ENCODE data around the gene OR51D1.

The OR51D1 gene

DNA sequence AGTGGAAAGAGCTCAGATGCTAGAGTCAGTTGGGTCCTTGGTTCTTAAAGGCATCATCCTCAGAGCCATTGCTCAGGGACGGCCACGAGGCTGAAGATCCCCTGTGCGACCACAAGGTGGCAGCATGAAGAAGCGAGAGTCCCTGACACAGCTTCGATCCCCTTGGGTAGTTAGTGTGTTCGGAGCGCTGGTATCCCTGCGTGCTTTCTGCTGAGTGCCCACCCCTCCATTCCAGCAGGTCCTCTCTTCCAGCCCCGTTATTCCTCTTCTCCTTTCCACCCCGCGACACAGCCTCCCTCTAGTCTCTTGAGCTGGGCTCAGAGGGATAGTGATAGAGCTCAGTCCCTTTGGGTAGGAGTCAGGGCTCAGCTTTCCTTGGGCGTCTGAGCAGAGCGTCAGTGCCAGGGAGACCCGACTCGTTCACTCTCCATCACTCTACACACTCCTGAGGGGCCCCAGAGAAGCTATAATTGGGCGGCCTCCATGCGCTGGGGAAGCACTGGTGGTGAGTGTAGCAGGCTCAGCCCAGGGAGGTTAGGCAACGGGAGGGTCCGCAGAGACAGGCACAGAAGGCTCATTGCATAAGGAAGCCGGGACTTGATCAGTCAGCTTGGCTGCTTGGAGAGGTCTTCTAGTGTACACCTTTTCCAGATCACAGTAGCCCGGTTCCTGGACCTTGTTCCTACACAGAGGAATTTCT, at the start of gene OR51D1:
Gene OR51D1 (plus strand): TSS at position 516 of the 700 bp plus-strand sequence. CDS start 2,314 bp downstream, outside the sequence.
- peak; percentile 41 to 59 for DNase-seq (ENCODE audit: low read depth in 2 of 2)

- DNase-seq (ENCODE audit: low read depth in 2 of 2): no peak
Measured at GRCh38 chr11:4589017-4589416, 48.3 kb upstream of the OR51D1 start.

DNA sequence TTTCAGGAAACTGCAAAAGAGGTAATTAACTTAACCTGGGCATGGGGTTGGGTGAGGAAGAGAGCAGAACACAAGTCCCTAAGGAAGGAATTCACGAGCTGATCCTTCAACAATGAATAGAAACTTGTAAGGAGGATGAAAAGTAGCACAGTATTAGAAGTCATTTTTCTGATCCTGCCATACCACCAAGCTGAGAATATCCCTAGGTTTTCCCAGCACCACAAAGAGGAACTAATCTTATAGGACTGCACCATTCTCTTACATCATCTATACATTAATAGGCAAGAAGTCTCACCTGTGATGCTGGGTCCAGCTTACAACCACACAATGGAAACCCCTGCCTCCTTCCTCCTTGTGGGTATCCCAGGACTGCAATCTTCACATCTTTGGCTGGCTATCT, 43.5 kb upstream of the OR51D1 start, which contains the start of gene OR52I1:
Gene OR52I1 (plus strand): TSS at position 301 of the 400 bp plus-strand sequence. CDS start 0 bp downstream, at position 301.
- DNase-seq (ENCODE audit: low read depth in 2 of 2): no peak

DNA sequence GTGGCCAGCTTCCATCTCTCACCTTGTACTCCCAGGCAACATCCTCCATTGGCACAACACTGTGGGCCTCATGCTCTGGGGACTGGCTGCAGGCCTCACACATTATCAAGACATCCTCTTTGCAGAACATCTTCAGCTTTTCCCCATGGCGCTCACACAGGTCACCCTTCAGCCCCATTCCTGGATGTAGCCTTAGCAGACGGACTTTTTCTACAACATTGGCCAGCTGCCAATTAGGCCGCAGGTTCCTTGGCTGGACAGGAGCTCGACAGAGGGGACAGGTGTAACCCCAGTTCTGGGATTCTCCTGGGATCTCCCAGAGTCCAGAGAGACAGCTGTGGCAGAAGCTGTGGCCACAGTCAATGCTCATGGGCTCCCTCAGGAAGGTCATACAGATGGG, 32.2 kb upstream of the OR51D1 start:
- DNase-seq (ENCODE audit: low read depth in 2 of 2): no peak

DNA sequence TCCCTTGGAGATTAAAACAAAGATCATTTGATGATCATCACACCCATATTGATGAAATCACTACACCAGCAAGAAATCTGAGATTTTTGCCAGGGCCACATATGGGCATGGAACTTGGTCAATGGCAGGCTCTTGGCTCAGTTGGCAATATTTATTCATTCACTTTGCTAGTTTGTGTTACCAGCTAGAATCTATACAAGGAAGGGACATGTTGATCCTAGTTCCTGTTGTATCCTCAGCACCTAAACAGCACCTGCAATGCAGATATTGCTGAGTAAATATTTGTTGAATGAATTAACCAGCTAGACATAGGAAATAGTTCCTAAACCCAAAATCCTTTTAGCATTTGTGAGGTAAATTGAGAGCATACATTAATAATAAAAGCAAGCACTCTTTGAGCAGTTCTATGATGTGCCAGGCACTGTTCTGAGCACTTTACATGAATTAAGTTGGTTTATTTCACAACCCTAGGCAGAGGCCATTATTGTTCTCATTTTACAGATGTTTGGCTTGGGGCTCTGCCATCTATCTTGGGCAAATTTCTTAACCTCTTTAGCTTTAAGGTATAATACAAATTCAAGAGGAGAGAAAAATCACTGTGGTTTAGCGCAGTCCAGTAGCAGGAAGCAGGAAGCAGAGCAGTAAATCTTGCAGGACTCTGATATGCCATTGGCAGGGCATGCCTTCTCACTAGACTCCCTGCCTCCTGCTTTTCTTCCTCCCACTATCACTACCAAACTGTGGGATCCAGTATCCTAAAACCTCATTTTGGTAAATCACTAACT, 30.9 kb upstream of the OR51D1 start:
- no peak for DNase-seq (ENCODE audit: low read depth in 2 of 2)

DNA sequence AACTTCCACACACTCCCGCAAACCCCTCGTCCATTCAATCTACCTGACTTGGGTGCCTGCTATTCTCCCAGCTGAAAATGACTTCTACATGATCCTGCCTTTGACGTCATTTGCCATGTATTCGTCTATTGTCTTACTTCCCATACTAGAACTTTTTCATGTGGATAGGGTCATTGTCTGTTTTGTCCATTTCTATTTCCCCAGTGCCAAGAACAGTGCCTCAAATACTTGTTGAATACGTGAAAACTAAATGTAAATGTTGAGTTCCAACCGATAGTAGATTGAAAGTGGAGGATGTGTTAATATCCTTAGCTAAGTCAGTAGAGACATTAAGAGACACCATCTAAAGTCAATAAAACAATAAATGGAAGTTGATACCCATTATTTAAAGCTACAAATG, 30.2 kb upstream of the OR51D1 start:
- DNase-seq (ENCODE audit: low read depth in 2 of 2): no peak

DNA sequence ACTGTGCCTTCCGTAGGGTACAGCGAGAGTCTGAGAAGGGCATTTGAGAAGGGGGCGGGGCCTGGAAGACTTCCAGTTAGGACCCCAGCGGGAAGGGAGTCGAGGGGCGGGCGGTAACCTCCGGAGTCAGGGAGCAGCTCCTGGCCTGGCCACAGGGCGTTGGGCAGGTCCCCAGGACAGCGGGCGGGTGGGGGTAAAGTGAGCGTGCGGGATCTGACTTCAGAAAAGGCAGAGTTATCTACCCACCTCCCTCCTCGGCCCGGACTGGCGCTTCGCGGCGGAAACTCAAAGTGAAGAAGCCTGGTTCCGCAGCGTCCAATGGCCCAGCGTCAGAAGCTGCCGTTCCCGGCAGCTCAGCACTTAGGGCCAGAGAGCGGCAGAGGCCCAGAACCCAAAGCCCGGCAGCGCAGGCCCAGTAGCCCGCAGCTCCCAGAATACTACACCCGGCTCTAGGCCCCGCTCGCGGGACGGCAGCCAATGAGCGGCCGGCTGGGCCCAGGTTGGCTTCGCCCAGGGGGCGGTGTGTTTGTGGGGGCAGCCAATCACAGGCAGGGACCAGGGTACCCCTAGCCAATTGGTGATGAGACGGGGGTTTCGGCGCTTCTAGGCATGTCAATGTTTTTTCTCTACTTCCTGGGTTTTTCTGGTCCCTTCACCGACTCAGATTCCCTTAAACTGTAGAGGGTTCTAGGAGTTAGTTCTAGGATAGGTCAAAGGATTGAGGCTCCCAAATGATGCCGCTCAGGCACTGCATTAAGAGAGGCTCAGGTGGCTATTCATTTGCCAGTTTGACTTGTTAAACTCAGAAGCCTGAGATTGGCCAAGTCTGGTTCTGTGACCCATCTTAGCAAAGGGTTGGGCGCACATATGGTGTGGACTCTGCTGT, 29.3 kb upstream of the OR51D1 start, which contains the start of gene TRIM68:
Gene TRIM68 (minus strand): TSS at position 451 of the 886 bp plus-strand sequence. CDS start 2,727 bp downstream, outside the sequence.
- DNase-seq (ENCODE audit: low read depth in 2 of 2): peak; percentile 91 to 94

GRCh38 chr11:4610258-4610935, 26.9 kb upstream of the OR51D1 start:
- no peak for DNase-seq (ENCODE audit: low read depth in 2 of 2)

- no peak for DNase-seq (ENCODE audit: low read depth in 2 of 2)
Measured at GRCh38 chr11:4611986-4612385, 25.3 kb upstream of the OR51D1 start.

GRCh38 chr11:4615856-4616444, 21.3 kb upstream of the OR51D1 start:
- no peak for DNase-seq (ENCODE audit: low read depth in 2 of 2)

DNA sequence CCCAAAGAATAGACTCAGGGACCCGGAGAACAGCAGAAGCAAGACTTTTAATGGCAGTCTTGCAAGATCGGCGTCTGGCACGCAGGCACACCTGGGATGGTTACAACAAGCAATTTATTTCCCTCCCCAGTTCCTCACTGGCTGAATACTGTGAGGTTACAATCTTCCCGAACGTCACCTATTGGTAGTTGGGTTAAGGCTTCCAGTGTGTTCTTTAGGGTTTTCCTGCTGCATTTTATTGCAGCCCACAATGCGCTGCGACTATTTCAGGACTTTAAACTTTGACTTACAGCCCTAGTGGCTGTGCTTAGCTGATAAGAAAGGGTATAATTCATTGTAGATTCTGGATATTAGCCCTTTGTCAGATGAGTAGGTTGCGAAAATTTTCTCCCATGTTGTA, 17.8 kb upstream of the OR51D1 start:
- no peak for DNase-seq (ENCODE audit: low read depth in 2 of 2)

GRCh38 chr11:4626207-4627099, 10.8 kb upstream of the OR51D1 start:
- peak in 1 of 2 experiments; percentile 50 for DNase-seq (ENCODE audit: low read depth in 2 of 2)

DNA sequence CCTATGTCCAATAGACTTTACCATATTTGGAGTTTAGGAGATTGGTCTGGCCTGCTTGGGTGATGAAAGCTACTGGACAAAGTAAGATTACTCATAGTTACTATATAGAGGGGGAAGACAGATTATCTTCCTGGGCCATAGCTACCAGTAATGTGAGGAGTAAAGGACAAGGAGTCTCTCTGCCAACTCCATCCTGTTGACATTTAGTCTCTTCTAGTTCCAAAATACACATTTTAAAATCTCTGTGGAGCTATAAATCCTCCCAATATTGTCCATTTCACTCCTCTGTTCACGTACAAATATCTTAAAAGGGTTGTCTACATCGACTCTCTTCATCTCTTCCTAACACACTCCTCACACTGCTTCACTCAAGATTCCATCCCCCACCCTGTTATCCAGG, 1.1 kb upstream of the OR51D1 start:
- no peak for DNase-seq (ENCODE audit: low read depth in 2 of 2)

GRCh38 chr11:4637662-4638047, 378 bp downstream of the OR51D1 start:
- no peak for DNase-seq (ENCODE audit: low read depth in 2 of 2)

DNA sequence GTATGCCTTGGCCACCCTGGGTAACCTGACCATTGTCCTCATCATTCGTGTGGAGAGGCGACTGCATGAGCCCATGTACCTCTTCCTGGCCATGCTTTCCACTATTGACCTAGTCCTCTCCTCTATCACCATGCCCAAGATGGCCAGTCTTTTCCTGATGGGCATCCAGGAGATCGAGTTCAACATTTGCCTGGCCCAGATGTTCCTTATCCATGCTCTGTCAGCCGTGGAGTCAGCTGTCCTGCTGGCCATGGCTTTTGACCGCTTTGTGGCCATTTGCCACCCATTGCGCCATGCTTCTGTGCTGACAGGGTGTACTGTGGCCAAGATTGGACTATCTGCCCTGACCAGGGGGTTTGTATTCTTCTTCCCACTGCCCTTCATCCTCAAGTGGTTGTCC, 2.7 kb downstream of the OR51D1 start:
- DNase-seq (ENCODE audit: low read depth in 2 of 2): no peak

DNA sequence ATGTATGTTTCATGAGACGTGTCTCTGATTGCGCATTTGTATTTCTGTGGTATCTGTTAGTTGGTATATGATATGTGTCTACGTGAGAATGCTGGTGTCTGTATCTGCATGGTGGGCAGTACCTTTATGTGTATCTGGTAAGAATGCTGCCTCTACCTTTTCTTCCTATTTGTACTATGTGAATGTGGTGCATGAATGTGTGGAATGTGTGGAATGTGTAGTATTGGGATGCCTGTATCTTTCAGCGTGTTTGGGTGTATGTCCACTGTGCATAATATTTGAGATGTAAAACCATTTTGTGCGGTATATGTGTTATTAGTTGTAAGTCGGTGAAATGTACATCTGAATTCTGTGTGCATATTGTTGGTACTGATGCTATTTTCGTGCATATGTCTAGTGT, 4.2 kb downstream of the OR51D1 start:
- no peak for DNase-seq (ENCODE audit: low read depth in 2 of 2)

GRCh38 chr11:4642043-4642442, 4.8 kb downstream of the OR51D1 start:
- DNase-seq (ENCODE audit: low read depth in 2 of 2): no peak

GRCh38 chr11:4643076-4643475, 5.8 kb downstream of the OR51D1 start:
- no peak for DNase-seq (ENCODE audit: low read depth in 2 of 2)

DNA sequence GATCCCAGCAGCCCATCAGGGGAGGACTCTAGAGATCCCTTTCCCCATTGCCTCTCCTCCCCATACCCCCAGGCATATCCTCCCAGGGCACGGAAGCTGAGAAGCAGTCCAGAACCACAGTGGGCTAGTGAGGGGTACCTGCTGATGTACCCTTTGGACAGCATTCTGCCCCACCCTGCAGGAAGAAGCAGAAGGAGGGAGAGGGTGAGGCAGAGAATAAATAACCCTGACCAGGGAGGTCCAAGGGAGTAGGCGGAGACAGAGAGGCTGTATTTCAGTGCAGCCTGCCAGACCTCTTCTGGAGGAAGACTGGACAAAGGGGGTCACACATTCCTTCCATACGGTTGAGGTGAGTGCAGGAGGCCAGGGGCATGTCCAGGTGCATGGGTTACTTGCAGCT, 6.4 kb downstream of the OR51D1 start, which contains the start of gene OR51E1:
Gene OR51E1 (plus strand): TSS at position 301 of the 400 bp plus-strand sequence. CDS start 8,545 bp downstream, outside the sequence.
- no peak for DNase-seq (ENCODE audit: low read depth in 2 of 2)

GRCh38 chr11:4644233-4644632, 7.0 kb downstream of the OR51D1 start:
- DNase-seq (ENCODE audit: low read depth in 2 of 2): no peak

All from stimulated activated CD4-positive, alpha-beta T cell treated with anti-CD3 and anti-CD28 coated beads, Interleukin-12 subunit alpha, Interleukin-12 subunit beta, amount 100 ng/mL, for 24 hours (primary cell).